ENCODE results near the gene C1QTNF9B. TPM values are rescaled to one million over a fixed set of nuclear protein-coding genes. Genes with fewer than 3 reads are reported as not detected.

C1QTNF9B gene
- total and polyA plus RNA-seq, 2 of the 8 experiments (the other 6 are each of a cell fraction or from before 2014, with no cell fraction given), result 0.11 TPM; not detected in 1

DNA sequence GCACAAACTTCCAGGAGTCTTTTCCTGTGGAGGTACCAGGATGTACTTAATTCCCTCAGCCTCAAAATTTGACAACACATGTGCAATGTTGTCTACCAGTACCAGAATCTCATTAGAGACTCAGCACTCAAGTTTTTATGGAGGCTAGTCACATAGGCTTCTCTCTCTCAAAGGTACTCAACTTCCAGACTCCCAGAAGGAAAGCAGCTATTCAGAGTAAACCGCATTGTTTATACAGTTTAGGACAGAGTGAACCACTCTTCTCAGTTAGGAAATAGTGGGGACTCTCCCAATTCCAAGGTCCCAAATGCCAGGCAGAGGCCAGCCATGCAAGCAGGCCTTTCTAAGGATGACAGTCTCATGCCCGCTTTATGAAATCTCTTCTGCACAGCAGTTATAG is 8.5 kb upstream of the C1QTNF9B start (continued):
- no peak for TF ChIP-seq PHF8 (conservative IDR thresholded peaks at IDR 0.05; ENCODE audit: low read depth, low read length)
